GM21825 (cell line): ENCODE measurements around the gene KRTAP10-10.
"Not testable (repeated sequence)": the region's sequence is repeated elsewhere in the genome, so short reads cannot be mapped to it uniquely, and the experiment has no call there.

Experiments used
- ATAC-seq: cut with Tn5 transposase; IDR thresholded peaks from one replicate; pipeline ENCODE4 v1.9.1; 2021; ENCODE audit warnings: mild to moderate bottlenecking, moderate library complexity; ENCODE audit not compliant: unreplicated experiment

Gene KRTAP10-10

GRCh38 chr21:44648557-44649311 lies 11.6 kb downstream of the KRTAP10-10 start:
- no peak for ATAC-seq

GRCh38 chr21:44649521-44650100 lies 12.5 kb downstream of the KRTAP10-10 start:
- no peak for ATAC-seq

- no peak for ATAC-seq
Observed at GRCh38 chr21:44650265-44650972, 13.3 kb downstream of the KRTAP10-10 start.

- ATAC-seq: no peak
Observed at GRCh38 chr21:44650973-44651675, 14.0 kb downstream of the KRTAP10-10 start.

GRCh38 chr21:44653123-44653522 lies 16.0 kb downstream of the KRTAP10-10 start:
- no peak for ATAC-seq

GRCh38 chr21:44653656-44654575 lies 16.8 kb downstream of the KRTAP10-10 start:
- ATAC-seq: no peak

GRCh38 chr21:44654576-44655175 lies 17.5 kb downstream of the KRTAP10-10 start, which contains the start of gene KRTAP12-4:
Gene KRTAP12-4, minus strand, starts transcription at chr21:44654659. Its CDS starts 45 bp downstream, at chr21:44654614.
- ATAC-seq: no peak

- ATAC-seq: no peak
Observed at GRCh38 chr21:44656868-44657267, 19.7 kb downstream of the KRTAP10-10 start.

- ATAC-seq: no peak
Observed at GRCh38 chr21:44657635-44658540, 20.7 kb downstream of the KRTAP10-10 start, which contains the start of gene KRTAP12-3. Gene KRTAP12-3, plus strand, starts transcription at chr21:44657932. Its CDS starts 48 bp downstream, at chr21:44657980.

- no peak for ATAC-seq
Observed at GRCh38 chr21:44658541-44658910, 21.4 kb downstream of the KRTAP10-10 start.

- no peak for ATAC-seq
Observed at GRCh38 chr21:44658913-44659595, 21.9 kb downstream of the KRTAP10-10 start.

GRCh38 chr21:44661567-44661966 lies 24.4 kb downstream of the KRTAP10-10 start:
- ATAC-seq: not testable (repeated sequence)

GRCh38 chr21:44664691-44665090 lies 27.5 kb downstream of the KRTAP10-10 start:
- no peak for ATAC-seq

GRCh38 chr21:44666401-44667320 lies 29.5 kb downstream of the KRTAP10-10 start, which contains the start of gene KRTAP12-2:
Gene KRTAP12-2, minus strand, starts transcription at chr21:44666927. Its CDS starts 41 bp downstream, at chr21:44666886.
- no peak for ATAC-seq

- no peak for ATAC-seq
Observed at GRCh38 chr21:44667612-44668011, 30.5 kb downstream of the KRTAP10-10 start.

- ATAC-seq: no peak
Observed at GRCh38 chr21:44670642-44671432, 33.7 kb downstream of the KRTAP10-10 start.
